ENCODE results near the gene IQCN. TPM values are rescaled to one million over a fixed set of nuclear protein-coding genes. Genes with fewer than 3 reads are reported as not detected.

IQCN gene
- total RNA-seq, 1 donor = 0.86 TPM

DNA sequence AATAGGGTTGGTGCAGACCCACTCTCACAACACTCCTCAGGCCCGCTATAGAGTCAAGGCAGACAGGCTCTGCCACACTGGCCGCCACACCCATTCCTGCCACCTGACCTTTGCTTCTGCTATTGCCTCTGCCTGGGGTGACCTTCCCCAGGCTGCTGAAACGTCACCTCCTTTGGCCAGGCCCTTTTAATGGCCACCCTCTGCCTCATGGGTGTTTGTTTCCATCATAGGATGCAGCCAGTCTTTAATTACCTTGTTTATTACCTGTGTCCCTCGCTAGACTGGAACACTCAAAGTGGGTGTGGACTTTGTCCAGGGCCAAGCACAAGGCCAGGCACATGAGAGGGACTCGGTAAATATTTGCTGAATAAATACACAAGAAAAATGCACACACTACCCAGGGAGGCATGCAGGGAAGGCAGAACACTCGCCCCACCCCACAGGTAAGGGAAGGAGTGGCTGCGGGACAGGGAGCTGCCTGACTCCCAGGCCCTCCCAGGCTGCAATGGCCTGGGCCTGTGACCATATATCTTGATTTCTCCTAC is 45.4 kb upstream of the IQCN start:
- no peak for DNase-seq (ENCODE audit: low read depth)
- TF ChIP-seq, protein P1, sequence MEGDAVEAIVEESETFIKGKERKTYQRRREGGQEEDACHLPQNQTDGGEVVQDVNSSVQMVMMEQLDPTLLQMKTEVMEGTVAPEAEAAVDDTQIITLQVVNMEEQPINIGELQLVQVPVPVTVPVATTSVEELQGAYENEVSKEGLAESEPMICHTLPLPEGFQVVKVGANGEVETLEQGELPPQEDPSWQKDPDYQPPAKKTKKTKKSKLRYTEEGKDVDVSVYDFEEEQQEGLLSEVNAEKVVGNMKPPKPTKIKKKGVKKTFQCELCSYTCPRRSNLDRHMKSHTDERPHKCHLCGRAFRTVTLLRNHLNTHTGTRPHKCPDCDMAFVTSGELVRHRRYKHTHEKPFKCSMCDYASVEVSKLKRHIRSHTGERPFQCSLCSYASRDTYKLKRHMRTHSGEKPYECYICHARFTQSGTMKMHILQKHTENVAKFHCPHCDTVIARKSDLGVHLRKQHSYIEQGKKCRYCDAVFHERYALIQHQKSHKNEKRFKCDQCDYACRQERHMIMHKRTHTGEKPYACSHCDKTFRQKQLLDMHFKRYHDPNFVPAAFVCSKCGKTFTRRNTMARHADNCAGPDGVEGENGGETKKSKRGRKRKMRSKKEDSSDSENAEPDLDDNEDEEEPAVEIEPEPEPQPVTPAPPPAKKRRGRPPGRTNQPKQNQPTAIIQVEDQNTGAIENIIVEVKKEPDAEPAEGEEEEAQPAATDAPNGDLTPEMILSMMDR (IDR thresholded peaks at IDR 0.05; ENCODE audit: insufficient read depth, low read depth, low read length) = no peak
- no peak overlapping the region for H3K4me3 ChIP-seq (ENCODE audit: low read depth, low read length)

DNA sequence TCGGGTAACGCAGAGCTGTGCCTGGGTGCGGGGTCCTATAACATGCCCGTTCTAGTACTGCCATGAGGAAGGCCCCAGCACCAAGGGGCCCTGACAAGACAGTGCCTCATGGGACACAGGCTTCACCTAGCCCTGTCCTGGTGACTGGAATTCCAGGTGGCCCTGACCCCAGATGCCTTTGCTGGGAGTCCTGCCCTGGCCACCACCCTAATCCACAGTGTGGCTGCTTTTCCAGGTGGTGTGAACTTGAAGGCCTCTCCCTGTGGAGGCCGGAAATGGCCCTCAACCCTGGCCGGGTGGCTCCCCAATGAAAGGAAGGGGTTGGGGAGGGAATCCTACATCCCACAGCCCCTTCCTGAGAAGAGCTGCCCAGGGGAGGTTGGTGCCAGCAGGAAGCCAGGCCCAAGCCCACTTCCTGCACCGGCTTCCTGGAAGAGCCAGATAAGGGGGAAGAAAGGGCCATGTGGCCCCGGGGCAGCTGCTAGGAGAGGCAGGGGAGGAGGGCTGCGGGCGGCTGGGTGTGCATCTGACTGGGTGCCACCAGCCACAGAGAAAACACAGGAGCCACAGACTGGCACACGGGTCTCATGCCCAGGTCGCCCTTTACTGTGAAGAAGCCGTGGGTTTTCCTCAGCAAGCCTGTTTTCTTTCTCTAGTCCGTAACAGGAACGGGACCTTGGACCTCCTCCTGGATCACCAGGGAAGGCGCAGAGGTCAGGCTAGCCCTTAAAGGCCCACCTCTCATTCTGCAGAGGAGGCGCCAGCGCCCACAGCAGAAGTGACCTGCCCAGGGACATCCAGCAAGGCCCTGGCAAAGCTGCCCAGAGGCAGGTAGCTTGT is 43.9 kb upstream of the IQCN start:
- DNase-seq (ENCODE audit: low read depth) = no peak
- H3K4me3 ChIP-seq (ENCODE audit: low read depth, low read length) = no peak overlapping the region

DNA sequence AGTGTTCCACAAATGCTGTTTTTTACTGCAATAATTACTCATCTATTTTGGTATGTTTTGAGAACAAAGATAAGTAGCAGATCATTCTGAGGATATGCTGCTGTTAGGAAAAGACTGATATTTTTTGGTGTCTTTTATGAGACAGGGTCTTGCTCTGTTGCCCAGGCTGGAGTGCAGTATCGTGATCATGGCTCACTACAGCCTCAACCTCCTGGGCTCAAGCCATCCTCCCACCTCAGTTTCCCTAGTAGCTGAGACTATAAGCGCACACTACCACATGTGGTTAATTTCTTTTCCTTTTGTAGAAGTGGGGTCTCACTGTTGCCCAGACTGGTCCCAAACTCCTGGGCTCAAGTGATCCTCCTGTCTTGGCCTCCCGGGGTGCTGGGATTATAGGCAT is 39.1 kb upstream of the IQCN start:
- no peak overlapping the region for H3K4me3 ChIP-seq (ENCODE audit: low read depth, low read length)
- TF ChIP-seq, protein P1 (IDR thresholded peaks at IDR 0.05; ENCODE audit: insufficient read depth, low read depth, low read length) = no peak
- no peak for DNase-seq (ENCODE audit: low read depth)

More for the DNA sequence above, 43.9 kb upstream of the IQCN start:
- TF ChIP-seq, protein P1 (IDR thresholded peaks at IDR 0.05; ENCODE audit: insufficient read depth, low read depth, low read length) = no peak

DNA sequence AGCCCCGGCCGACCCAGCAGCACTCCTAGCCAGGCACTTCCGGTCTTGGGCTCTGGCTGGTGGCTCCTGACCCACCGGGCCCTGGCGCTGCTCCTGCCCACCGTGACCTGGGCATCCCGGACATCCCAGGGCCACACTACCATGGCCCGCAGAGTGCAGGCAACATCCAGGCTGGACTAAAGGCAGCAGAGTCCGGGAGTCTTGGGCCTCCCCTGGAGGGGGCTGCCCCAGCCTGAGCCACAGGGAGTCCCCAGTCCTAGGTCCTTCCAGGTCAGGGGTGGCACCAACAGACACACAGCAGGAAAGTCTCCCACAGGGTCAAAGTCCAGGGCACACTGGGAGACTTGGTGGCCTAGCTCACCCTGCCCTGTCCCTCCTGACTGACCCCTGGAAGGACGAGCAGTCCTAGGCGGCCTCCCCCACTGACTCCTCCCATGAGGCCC is 37.9 kb upstream of the IQCN start:
- TF ChIP-seq, protein P1 (IDR thresholded peaks at IDR 0.05; ENCODE audit: insufficient read depth, low read depth, low read length) = no peak
- no peak for DNase-seq (ENCODE audit: low read depth)
- H3K4me3 ChIP-seq (ENCODE audit: low read depth, low read length) = no peak overlapping the region

DNA sequence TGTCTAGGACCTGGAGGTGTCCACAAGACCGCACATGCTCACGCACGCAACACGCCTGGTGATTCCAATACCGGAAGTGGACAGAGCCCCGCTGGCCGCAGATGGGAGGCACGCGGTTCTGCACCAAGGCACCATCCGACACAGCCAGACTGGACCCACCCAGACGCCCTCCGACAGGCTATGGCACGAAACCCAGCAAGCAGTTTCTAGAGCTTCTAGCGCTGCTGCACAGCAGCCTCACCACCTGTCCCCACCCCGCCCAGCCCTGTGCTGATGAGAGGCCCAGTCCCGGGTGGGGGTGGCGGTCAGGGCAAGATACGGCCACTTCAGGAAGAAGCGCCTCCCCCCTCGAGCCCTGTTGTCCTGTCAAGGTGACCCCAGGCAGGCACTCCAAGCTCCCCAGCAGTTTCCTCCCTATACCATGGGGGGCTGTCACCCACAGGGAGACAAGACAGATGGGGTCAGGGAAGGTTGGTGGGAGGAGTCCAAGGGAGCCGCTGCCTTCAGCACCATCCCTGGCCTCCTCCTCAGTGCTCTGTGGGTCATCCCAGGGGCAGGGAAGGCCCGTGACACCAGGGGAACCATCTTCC is 37.3 kb upstream of the IQCN start:
- TF ChIP-seq, protein P1 (IDR thresholded peaks at IDR 0.05; ENCODE audit: insufficient read depth, low read depth, low read length) = no peak
- H3K4me3 ChIP-seq (ENCODE audit: low read depth, low read length) = no peak overlapping the region
- no peak for DNase-seq (ENCODE audit: low read depth)

DNA sequence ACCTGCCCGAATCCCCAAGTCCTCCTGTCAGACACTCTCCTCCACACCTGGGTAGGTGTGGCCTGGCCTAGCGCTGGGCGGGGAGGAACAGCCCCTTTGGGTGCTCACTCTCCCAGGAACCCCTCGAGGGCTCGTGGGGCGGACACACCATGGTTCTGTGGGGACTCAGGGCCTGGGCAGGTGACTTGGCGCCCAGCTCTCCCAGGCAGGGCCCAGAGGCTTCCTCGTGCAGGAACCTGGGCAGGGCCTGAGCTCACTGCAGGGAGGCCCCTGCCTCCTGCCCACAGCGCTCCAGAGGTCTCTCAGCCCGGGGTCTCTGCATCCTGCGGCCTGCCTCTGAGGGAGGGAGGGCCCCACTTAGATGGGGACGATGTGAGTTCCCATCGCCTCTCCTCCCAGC is 36.7 kb upstream of the IQCN start:
- no peak overlapping the region for H3K4me3 ChIP-seq (ENCODE audit: low read depth, low read length)
- DNase-seq (ENCODE audit: low read depth) = no peak
- TF ChIP-seq, protein P1 (IDR thresholded peaks at IDR 0.05; ENCODE audit: insufficient read depth, low read depth, low read length) = no peak
